Lower leg skin (tissue), 3 donors: ENCODE data around the gene RTBDN.

Experiments used
- CTCF ChIP-seq, 3 donors: fragments of 450-650 bp; IDR thresholded peaks; one replicate each; pipeline ENCODE4 v1.5.1; 2016; ENCODE audit warnings: antibody characterized with exemption in 3 of 3, mild to moderate bottlenecking in 3 of 3, moderate library complexity in 2 of 3
- POLR2A ChIP-seq, 2 donors: fragments of 450-650 bp; IDR thresholded peaks; one replicate each; pipeline ENCODE4 v1.6.1; 2016 to 2017; ENCODE audit warnings: antibody characterized with exemption in 2 of 2, mild to moderate bottlenecking in 1 of 2, moderate library complexity in 1 of 2

GRCh38 chr19:12859546-12859945 is 25.2 kb upstream of the RTBDN start:
- TF ChIP-seq POLR2A (IDR thresholded peaks at IDR 0.05) (no peak), CTCF (IDR thresholded peaks at IDR 0.05) (no peak)
